T-helper 2 cell treated with Interferon-gamma antibody and Interleukin-4, amounts not matched to agents 100 ng/mL and 5 ng/mL, for 36 hours (primary cell): ENCODE results near the gene GATA3. TPM values are rescaled to one million over a fixed set of nuclear protein-coding genes. Genes with fewer than 3 reads are reported as not detected.

Experiments
- intact Hi-C: fragments of 100-400 bp; cut with micrococcal nuclease; formaldehyde crosslinking; loops from one replicate; pipeline ENCODE4 v1.15.1; 2023
- total RNA-seq: library from RNA; stranded (reverse); gene quantifications from 2 replicates; pipeline ENCODE4 v1.2.3, GENCODE V29; 2022

The GATA3 gene
- total RNA-seq, 1 donor from 2014 or later: 161 TPM

DNA sequence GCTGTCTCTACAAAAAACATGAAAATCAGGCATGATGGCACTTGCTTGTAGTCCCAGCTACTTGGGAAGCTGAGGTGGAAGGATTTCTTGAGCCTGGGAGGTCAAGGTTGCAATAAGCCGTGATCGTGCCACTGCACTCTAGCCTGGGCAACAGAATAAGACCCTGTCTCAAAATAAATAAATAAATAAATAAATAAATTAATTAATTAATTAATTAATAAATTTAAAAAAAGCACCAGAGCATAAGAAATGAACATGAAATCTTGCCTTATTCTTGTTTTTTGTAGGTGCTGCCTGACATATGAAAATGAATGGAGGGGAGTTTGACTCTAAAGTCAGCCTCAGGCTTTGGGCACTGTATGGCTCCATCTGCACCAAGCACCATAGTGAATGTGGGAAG, 69.9 kb downstream of the GATA3 start:
- intact Hi-C loops: no loop called here

Other genes starting within 250 kb of the GATA3 start
- gene TAF3, start 236.2 kb upstream of the GATA3 start, total RNA-seq: 15.0 and 15.3 TPM in 2 replicates